HG03064 (cell line): ENCODE measurements around the gene RNLS.
"Not testable (repeated sequence)": the region's sequence is repeated elsewhere in the genome, so short reads cannot be mapped to it uniquely, and the experiment has no call there.

Experiments used
- ATAC-seq: cut with Tn5 transposase; IDR thresholded peaks from one replicate; pipeline ENCODE4 v1.9.1; 2021; ENCODE audit warnings: low read depth; ENCODE audit not compliant: unreplicated experiment

RNLS gene

GRCh38 chr10:88489107-88489506, 94.0 kb downstream of the RNLS start:
- ATAC-seq: no peak

GRCh38 chr10:88486816-88487215, 96.3 kb downstream of the RNLS start:
- not testable (repeated sequence) for ATAC-seq

GRCh38 chr10:88482220-88482619, 100.9 kb downstream of the RNLS start:
- ATAC-seq: no peak

- ATAC-seq: no peak
These were observed 104.9 kb downstream of the RNLS start for GRCh38 chr10:88478256-88478655.

- ATAC-seq: no peak
These were observed 105.6 kb downstream of the RNLS start for GRCh38 chr10:88477343-88478085.

GRCh38 chr10:88474884-88475844, 108.0 kb downstream of the RNLS start:
- no peak for ATAC-seq

- ATAC-seq: no peak
These were observed 108.9 kb downstream of the RNLS start for GRCh38 chr10:88473989-88474883.

GRCh38 chr10:88472540-88472939, 110.6 kb downstream of the RNLS start:
- ATAC-seq: no peak

GRCh38 chr10:88471899-88472298, 111.2 kb downstream of the RNLS start:
- ATAC-seq: no peak

GRCh38 chr10:88467835-88468485, 115.2 kb downstream of the RNLS start:
- ATAC-seq: no peak

- ATAC-seq: no peak
These were observed 116.3 kb downstream of the RNLS start for GRCh38 chr10:88466786-88467185.

GRCh38 chr10:88465765-88466164, 117.4 kb downstream of the RNLS start:
- ATAC-seq: no peak

GRCh38 chr10:88463811-88464210, 119.3 kb downstream of the RNLS start:
- no peak for ATAC-seq

- no peak for ATAC-seq
These were observed 121.7 kb downstream of the RNLS start for GRCh38 chr10:88461426-88461825.

- no peak for ATAC-seq
These were observed 123.6 kb downstream of the RNLS start for GRCh38 chr10:88459530-88459929.

GRCh38 chr10:88458209-88458608, 124.9 kb downstream of the RNLS start:
- no peak for ATAC-seq

GRCh38 chr10:88457660-88458059, 125.5 kb downstream of the RNLS start:
- ATAC-seq: no peak

GRCh38 chr10:88456730-88457129, 126.4 kb downstream of the RNLS start:
- no peak for ATAC-seq

GRCh38 chr10:88455831-88456230, 127.3 kb downstream of the RNLS start:
- no peak for ATAC-seq

GRCh38 chr10:88450201-88450600, 132.9 kb downstream of the RNLS start:
- no peak for ATAC-seq
